8988T (cell line): ENCODE measurements around the gene MRPL1.
"Not testable (repeated sequence)": the region's sequence is repeated elsewhere in the genome, so short reads cannot be mapped to it uniquely, and the experiment has no call there.

Source experiments
- DNase-seq: peaks from one replicate; pipeline ENCODE4 v3.0.0; 2011

Gene MRPL1

DNA sequence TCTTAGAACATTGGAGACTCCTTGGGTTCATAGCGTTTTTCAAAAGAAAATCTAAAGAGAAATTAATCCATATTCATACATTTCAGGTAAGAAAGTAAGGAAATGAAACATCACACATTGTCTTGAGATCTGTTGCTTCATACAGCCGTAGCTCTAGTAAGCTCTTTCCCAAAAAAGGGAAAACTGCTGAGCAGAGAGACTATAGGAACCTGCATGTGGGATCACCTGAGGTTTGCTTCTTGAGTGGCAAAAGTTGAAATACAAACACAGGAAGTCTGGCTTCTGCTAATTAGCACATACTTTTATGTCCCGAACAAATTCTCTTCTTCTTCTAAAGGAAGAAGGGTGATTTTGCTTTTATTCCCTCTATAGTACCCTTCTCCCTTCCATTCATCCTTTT lies 57.7 kb downstream of the MRPL1 start:
- no peak for DNase-seq

DNA sequence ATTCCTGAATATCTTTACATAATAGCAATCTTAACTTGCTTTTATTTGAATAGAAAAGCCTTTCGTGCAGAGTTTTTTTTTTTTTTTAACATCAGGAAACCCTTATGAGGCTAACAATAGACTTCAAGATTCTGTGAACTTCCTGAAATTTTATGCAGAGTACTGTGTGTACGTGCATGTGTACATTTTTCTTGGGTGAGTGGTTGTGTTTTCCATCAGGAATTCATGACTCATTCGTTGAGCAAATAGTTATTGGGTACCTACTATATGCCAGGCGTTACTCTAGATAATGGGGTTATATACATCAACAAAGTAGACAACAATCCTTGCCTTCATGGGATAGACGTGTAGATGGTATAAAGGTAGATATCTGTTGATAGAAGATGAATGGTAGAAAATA lies 59.1 kb downstream of the MRPL1 start:
- DNase-seq, result peak; percentile 7

DNA sequence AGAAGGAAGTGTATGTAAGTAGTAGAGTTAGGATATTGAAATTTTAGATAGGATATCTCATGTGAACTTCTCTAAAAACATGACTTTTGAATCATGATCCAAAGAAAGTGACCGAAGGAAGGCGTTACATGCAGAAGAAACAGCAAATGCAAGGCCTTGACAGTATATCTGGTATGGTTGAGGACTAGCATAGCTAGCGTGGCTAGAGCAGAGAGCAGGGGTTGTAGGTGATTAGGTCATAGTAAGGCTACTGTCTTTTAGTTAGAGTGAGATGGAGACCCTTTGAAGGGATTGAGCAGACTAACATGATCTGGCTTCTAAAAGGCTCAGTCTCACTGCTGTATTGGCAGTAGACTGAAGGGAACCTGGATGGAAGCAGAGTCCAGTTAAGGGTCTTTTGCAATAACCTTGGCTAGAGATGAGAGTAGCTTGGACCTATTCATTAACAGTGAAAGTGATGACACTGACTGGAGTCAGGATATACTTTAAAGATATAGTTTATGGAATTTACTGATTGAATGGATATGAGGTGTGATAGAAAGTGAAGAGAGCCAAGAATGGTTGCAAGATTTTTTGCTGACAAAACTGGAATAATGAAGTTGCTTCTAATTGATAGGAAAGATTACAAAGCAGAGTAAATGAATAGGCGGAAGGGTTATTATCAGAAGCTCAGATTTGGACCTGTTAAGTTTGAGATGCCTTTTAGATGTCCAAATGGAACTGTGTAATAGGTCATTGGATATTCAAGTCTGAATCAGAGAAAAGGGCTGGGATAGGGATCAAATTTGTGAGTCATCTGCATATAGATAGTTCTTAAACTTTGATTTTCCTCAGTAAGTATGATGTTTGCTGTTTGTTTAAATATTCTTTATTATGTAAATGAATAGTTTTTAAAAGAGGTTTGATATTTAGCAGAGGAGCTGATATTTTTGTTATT lies 59.8 kb downstream of the MRPL1 start:
- no peak for DNase-seq

DNA sequence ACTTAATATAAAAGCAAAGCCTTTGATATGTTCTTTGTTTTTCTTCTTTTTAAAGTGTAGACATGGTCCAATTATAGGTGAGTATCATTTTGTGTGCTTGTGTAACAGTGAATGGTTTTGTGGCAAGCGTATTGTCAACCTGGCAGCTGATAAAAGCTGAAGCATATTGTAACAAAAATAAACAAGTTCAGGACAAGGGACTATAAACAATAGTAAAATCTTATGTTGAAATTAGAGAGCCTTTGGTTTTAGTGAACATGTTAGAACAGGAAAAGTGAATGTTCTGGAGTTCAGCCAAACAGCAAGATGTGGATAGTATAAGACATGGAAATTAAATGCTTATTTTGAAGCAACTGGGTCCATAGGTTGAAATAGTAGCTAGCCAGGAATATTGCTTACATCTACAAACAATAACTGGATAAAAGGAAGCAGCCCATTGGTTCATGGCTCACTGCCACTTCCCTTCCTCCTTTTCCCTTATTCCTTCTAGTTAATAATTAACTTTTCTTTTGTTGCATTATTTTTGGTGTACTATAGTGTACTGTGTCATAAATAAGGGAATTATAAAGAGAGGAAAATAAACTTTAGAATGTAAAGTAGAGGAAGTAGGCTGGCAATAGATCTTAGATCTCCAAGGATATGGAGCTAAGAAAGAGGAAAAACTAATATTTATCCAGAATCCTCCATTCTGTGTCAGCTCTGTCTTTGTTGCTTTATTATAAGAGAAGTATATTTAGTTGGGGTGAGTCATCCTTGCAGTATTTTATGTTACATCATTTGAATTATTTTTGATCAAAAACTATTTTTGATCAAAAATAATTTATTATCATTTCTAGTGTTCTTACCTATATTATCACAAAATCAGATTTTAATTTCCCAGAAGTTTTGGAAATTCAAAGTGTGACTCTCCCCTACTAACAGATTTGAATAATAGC lies 65.6 kb downstream of the MRPL1 start:
- DNase-seq, result no peak

DNA sequence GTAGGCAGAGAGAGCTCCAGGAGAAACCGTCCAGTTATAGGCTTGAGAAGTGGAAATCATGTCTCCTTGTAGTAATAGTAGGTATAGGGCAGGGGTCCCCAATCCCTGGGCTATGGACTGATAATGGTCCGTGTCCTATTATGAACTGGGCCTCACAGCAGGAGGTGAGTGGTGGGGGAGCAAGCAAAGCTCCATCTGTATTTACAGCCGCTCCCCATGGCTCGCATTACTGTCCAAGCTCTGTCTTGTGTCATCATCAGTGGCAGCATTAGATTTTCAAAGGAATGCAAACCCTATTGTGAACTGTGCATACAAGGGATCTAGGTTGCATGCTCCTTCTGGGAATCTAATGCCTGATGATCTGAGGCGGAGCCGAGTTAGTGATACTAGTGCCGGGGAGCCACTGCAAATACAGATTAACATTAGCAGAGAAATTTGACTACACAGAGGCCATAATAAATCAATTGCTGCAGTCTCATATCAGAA lies 67.6 kb downstream of the MRPL1 start:
- no peak for DNase-seq

DNA sequence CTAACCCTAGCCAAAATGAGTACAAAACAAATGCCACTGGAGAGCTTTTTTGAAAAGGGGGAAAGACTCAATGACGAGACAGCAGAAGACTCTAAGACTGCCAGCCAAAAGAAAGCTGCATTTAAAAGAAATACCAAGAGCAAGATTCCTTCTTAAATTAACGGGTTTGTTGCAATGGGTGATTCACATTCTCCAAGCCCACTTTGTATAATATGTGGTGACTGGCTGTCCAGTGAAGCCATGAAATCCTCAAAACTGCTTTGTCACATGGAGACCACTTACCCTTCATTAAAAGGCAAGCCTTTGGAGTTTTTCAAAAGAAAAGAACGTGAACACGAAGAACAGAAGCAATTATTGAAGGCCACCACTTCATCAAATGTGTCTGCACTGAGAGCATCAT lies 68.2 kb downstream of the MRPL1 start:
- DNase-seq, result no peak

DNA sequence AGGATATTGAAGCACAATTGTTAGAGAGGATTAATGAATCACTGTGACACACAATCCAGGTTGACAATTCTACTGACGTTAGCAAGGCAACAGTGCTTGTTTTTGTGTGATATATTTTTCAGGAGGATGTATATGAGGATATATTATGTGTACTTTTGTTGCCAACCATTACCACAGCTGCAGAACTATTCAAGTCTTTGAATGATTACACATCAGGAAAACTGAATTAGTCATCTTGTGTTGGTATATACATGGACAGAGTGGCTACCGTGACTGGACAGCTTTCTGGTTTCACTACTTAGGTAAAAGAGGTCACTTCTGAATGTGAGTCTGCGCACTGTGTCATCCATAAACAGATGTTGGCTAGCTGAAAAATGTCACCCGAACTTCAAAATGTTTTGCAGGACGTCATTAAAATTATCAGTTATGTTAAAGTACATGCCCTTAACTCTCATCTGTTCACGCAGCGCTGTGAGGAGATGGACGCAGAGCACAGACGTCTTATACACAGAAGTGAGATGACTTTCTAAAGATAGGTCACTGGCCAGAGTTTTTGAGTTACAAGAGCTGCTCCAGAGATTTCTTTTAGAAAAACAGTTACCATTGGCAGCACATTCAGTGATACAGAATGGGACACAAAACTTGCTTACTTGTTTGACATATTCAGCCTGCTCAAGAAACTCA lies 69.0 kb downstream of the MRPL1 start:
- DNase-seq, result no peak

DNA sequence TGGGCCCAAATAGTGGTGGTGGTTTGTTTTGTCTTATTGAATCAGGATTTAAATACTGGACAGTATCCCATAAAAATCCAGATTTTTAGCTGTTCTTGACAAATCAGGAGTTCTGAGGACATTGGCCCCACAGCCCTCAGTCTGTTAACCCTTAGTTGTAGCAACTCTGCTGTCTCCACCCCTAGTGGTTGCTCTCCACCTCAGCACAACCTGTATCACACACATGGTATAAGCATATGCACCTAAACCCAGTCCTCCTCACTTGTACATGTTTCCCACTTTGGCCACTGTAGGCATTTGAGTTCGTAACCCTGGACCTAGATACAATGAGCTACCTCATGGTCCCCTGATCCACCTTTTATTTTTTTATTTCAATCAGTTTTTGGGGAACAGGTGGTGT lies 75.9 kb downstream of the MRPL1 start:
- DNase-seq, result no peak

DNA sequence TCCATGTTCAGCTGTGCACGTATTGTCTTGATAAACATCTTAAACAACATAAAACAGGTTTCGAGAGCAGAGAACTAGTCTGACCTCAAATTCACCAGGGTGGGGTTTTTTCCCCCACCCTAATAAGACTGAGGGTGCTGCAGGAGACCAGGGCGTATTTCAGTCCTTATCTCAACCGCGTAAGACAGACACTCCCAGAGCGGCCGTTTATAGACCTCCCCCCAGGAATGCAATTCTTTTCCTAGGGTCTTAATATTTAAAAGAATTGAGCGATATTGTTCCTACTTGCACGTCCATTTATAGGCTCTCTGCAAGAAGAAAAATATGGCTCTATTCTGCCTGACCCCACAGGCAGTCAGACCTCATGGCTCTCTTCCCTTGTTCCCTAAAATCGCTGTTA lies 83.3 kb downstream of the MRPL1 start:
- DNase-seq, result not testable (repeated sequence)

DNA sequence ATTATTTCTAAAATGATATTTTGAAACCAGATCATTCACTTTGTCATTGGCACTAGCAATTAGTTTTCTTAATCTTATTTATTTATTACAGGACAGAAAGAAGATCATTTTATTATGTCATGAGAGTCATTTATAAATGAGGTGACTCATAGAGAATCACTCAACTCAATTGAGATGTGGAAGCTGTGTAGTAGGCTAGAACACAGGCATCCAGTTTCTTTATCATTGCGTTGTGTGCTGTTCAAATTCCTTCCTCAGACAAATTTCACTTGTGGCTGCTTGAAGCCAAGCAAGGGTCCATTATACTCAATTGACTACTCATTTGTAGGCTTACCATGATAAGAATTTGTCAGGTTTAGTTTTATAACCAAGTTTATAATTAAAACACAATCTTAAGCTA lies 87.6 kb downstream of the MRPL1 start:
- no peak for DNase-seq

DNA sequence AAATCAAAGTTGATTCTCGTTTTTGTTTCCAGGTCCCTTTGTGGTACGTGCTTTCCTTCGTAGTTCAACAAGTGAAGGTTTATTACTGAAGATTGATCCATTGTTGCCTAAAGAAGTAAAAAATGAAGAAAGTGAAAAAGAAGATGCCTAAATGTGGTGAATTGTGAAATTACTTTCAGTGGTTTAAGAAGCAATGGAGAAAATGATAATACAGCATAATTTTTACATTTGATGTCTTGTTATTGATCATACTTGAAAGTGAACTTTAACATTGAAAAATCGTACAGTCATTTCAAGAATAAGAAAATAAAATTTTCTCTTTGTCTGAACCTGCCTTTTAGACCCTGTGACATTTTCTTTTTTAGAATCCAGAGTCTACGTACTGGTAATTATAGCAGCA lies 89.8 kb downstream of the MRPL1 start:
- DNase-seq, result no peak

DNA sequence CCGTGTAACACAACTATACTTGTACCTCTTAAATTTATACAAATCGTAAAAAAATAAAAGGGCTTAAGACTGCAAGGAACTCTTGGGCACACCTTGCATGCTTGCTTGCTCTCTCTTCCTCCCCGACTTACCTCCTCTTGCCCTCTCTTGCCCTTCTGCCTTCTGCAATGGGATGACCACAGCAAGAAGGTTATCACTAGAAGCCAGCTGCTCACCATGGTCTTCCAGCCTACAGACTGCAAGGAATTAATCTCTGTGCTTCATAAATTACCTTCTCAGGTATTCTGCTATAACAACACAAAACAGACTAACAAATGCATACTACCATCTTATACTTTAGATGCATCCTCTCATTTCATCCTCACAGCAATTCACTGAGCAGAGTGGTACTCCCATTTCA lies 92.1 kb downstream of the MRPL1 start:
- no peak for DNase-seq

DNA sequence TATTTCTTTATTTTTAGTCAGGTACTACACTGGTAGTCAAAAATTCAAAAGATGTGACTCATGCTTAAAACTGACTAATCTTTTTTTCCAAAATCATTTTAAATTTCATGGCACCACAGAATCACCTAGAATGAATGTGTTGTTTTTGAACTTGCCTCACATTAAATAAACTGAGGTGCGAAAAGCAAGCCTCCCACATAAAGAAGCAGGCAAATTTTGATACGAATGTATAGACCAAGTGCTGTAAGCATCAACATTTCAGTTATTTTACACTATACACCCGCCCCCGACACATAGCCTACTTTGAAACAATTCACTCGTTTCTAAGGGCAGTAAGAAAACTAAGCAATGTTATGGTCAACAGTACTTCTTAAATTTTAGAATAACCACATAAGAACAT lies 94.3 kb downstream of the MRPL1 start:
- no peak for DNase-seq

DNA sequence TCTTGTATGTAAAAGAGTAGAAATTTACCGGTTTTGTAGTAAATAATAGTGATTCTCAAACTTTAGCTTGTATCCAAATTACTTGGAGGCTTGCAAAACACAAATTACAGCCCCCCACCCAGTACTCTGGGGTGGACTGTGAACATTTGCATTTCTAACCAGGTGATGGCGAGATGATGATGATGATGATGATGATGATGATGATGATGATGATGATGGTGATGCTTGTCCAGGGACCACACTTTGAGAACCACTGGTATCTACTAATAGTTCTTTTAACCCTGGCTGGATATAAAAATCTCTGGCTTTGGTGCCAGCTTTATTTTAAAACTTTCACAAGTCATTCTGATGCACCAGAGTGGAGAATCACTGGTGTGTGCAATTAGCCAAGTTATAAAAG lies 96.3 kb downstream of the MRPL1 start:
- DNase-seq, result no peak

DNA sequence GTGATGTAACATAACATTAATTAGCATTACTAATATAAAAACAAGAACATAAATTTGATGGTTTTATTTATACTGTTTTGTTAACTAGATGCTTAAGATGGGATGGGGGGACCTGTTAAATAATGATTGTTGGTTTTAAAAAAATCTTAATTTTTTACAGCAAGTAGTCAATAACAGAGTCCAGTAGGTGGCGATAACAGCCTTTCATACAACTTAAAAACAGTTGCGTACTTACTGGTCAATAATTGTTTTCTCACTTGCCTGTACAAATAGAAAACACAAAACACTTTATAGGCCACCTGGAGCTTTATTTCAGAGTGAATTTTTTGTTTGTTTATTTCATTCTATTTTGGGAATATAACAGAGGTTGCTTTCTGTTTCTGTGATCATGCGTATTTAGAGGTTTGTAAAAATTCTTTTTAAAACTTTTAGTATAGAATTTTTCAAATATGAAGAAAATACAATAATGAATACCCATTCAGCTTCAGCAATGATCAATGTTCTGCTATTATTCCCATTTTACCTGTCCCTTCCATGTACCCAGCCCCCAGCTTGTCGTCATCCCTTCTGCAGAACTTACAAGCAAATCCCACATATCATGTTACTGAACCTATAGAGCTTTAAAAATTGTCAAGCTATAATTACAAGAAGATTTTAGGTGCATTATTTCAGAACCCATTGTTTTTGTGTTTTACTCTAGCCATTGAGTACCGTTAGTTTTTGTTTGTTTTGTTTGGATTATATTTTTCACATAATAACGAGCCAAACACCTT lies 97.1 kb downstream of the MRPL1 start:
- DNase-seq, result no peak

DNA sequence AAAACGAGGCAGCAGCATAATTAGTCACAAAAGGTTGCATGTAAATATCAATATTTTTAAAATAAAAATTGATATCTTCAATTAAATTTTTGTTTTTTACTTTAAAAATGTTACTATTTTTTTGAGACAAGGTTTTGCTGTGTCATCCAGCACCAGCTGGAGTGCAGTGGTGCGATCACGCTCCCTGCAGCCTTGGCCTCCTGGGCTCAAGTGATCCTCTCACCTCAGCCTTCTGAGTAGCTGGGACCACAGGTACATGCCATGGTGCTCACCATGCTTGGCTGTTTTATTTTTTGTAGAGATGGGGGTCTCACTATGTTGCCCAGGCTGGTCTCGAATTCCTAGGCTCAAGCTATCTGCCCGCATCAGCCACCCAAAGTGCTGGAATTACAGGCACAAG lies 97.7 kb downstream of the MRPL1 start:
- no peak for DNase-seq

DNA sequence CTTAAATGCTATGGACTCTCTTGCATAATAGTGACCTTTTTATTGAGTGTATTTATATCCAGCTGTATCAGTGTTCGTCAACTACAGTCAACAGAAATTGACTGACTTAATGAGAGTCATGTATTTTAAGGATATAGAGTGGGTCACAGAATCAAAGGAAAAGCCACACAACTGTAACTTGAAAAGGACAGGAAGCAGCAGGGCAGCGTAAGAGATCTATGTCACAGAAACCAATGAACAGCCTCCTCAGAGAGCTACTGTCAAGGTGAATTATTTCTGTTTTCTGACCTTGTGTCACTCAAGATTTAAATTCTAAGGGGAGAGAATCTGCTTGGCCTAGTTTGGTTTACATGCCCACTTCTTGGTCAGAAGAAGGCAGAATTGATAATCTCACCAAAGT lies 100.4 kb downstream of the MRPL1 start:
- no peak for DNase-seq

DNA sequence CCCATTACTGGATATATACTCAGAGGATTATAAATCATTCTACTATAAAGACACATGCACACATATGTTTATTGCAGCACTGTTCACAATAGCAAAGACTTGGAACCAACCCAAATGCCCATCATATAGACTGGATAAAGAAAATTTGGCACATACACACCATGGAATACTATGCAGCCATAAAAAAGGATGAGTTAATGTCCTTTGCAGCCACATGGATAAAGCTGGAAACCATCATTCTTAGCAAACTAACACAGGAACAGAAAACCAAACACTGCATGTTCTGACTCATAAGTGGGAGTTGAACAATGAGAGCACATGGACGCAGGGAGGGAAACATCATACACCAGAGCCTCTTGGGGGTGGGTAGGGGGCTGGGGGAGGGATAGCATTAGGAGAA lies 111.0 kb downstream of the MRPL1 start:
- not testable (repeated sequence) for DNase-seq

DNA sequence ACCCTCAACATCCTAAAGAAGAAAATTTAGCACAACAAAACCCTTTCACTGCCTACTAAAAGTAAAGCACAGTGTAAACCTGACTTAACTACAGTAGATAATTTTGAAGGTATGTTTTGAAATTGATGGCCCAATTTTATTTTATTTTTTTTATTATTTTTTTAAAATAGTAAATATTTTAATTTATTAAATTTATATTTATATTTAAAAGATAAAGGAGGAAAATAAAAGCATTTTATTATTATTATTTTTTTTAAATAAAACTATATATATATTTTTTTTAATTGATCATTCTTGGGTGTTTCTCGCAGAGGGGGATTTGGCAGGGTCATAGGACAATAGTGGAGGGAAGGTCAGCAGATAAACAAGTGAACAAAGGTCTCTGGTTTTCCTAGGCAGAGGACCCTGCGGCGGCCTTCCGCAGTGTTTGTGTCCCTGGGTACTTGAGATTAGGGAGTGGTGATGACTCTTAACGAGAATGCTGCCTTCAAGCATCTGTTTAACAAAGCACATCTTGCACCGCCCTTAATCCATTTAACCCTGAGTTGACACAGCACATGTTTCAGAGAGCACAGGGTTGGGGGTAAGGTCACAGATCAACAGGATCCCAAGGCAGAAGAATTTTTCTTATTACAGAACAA lies 120.4 kb downstream of the MRPL1 start:
- not testable (repeated sequence) for DNase-seq

DNA sequence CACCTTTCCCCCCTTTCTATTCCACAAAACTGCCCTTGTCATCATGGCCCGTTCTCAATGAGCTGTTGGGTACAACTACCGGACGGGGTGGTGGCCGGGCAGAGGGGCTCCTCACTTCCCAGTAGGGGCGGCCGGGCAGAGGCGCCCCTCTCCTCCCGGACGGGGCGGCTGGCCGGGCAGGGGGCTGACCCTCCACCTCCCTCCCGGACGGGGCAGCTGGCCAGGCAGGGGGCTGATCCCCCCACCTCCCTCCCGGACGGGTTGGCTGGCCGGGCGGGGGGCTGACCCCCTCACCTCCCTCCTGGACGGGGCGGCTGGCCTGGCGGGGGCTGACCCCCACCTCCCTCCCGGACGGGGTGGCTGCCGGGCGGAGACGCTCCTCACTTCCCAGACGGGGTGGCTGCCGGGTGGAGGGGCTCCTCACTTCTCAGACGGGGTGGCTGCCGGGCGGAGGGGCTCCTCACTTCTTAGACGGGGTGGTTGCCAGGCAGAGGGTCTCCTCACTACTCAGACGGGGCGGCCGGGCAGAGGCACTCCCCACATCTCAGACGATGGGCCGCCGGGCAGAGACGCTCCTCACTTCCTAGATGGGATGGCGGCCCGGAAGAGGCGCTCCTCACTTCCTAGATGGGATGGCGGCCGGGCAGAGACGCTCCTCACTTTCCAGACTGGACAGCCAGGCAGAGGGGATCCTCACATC lies 121.1 kb downstream of the MRPL1 start:
- not testable (repeated sequence) for DNase-seq

DNA sequence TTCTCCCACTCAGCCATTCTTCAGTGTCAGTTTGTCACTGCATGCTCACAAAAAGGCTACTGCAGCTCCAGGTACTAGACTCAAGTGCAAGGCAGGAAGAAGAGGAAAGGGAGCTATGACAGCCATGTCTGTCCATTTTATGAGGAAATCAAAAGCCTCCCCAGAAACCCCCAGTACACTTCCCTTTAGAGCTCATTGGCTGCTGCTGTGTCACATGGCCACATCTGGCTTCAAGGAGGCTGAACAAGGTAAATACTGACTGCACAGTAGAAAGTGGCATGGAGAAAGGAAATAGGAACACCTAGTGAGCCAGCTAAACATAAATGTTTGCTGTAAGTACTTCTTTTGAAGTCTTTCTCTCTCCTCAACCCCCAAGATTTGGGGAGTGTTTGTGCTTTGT lies 127.3 kb downstream of the MRPL1 start:
- DNase-seq, result no peak
